ENCODE measurements around the gene FBXO34.

DNA sequence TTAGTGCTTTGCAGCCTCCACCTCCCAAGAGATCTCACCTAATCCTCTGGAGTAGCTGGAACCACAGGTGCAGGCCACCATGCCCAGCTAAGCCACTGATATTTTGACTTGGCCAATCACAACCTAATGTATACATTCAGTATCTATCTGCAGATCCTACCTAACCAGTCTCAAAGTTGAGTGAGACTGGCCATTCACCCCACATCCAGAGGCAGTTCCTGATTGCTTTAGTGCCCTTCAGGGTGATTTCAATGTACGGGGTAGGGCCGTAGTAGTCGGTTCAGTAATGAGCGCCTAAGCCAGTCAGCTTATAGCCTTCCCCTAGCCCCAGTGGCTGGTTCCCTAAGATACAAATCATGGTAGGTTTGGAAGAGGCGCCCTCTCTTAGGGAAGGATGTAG, 27.4 kb upstream of the FBXO34 start:
- TF ChIP-seq CTCF (conservative IDR thresholded peaks at IDR 0.05; ENCODE audit: low read length) (no peak), EZH2phosphoT487 (IDR thresholded peaks at IDR 0.05; ENCODE audit: borderline replicate concordance) (no peak)
